ENCODE measurements around the gene TAF12. TPM values are rescaled to one million over a fixed set of nuclear protein-coding genes. Genes with fewer than 3 reads are reported as not detected.
A peak's percentile ranks its signal among the peaks of the same experiment; 100 is the strongest.

The TAF12 gene
- total and polyA plus RNA-seq, 2 of the 4 experiments (the other 2 are of a cell fraction): 28.8 to 31.7 TPM

GRCh38 chr1:28592321-28593071, 50.4 kb downstream of the TAF12 start:
- H3K9me3 ChIP-seq (ENCODE audit: control insufficient read depth, insufficient read depth, low read length): no peaks in the 10 kb centered on the region
- peak overlapping the region; percentile 35; the same call in 1 of the 2 replicates for H3K4ac ChIP-seq (ENCODE audit: low read depth, low read length)
- H3K27me3 ChIP-seq (ENCODE audit: control insufficient read depth, insufficient read depth, low read length): no peaks in the 10 kb centered on the region
- H3K56ac ChIP-seq (ENCODE audit: extremely low read depth, insufficient read depth, low read length): no peak overlapping the region
- H2AK5ac ChIP-seq (ENCODE audit: low read depth, low read length): no peak overlapping the region; the same call in 1 of the 2 replicates
- WGBS, 2 experiments (ENCODE audit: extremely low coverage in 2 of 2, insufficient read length in 1 of 2): 15% methylated on average over 21 of the region's 81 CpGs; no CpG with 5 or more reads in 1 of the 2 experiments
- no peaks in the 10 kb centered on the region for H3K36me3 ChIP-seq (ENCODE audit: control insufficient read depth, insufficient read depth, low read length)
- peak overlapping the region; percentile 85 for H3K23ac ChIP-seq (ENCODE audit: low read depth, low read length)
- no peaks in the 10 kb centered on the region for H3K79me1 ChIP-seq (ENCODE audit: low read depth in 1 of 2, low read length in 2 of 2)
- peak overlapping the region; percentile 64 for H2BK120ac ChIP-seq (ENCODE audit: low read depth, low read length)
- no peak overlapping the region for H4K91ac ChIP-seq (ENCODE audit: insufficient read depth, low read depth, low read length)
- DNase-seq (no peak), ATAC-seq (ENCODE audit: low read depth) (peak; percentile 77)
- no peak overlapping the region for H3K27ac ChIP-seq (ENCODE audit: insufficient read depth, low read length)
- dilution Hi-C loops (cut with HindIII; ENCODE audit: low sequenced_read_pairs, unreplicated experiment) (no loop called here), in situ Hi-C loops (cut with MboI; ENCODE audit: low sequenced_read_pairs) (no loop called here), intact Hi-C loops (cut with micrococcal nuclease) (no loop called here)
- no peak overlapping the region for H2BK5ac ChIP-seq (ENCODE audit: low read depth, low read length, poor library complexity, severe bottlenecking)
- H4K20me1 ChIP-seq (ENCODE audit: insufficient read depth, low read length): no peaks in the 10 kb centered on the region
- H3K9ac ChIP-seq (ENCODE audit: low read depth, low read length): peak overlapping the region; percentile 44
- no peak for TF ChIP-seq CTCF (conservative IDR thresholded peaks at IDR 0.05; ENCODE audit: low read depth, low read length)
- peak overlapping the region; percentile 87 for H3K4me2 ChIP-seq (ENCODE audit: low read depth, low read length)
- no peak overlapping the region for H2BK20ac ChIP-seq (ENCODE audit: low read depth, low read length)
- peaks cover 6% of the 10 kb centered on the region for H3K4me1 ChIP-seq (ENCODE audit: control insufficient read depth, insufficient read depth, low read length)
- peak overlapping the region; percentile 59; the same call in 1 of the 2 replicates for H3K14ac ChIP-seq (replicated peaks; ENCODE audit: low read depth, low read length)
- H3K4me3 ChIP-seq (ENCODE audit: insufficient read depth, low read depth, low read length): peak overlapping the region; percentile 40
- H2AFZ ChIP-seq (replicated peaks; ENCODE audit: low read length, poor library complexity): peak overlapping the region; percentile 86
- H3K9me1 ChIP-seq (ENCODE audit: insufficient read depth, low read length): peaks cover 3% of the 10 kb centered on the region
- CTCF ChIA-PET: no interaction called here
- H3K18ac ChIP-seq (ENCODE audit: low read depth, low read length): no peak overlapping the region
- H2BK15ac ChIP-seq (ENCODE audit: low read depth, low read length): no peak overlapping the region
- peak overlapping the region; percentile 51 to 77; a peak in 2 of 4 replicates for H4K8ac ChIP-seq (ENCODE audit: low read depth in 2 of 2, low read length in 2 of 2)
- no peak overlapping the region; the same call in 1 of the 2 replicates for H4K5ac ChIP-seq (ENCODE audit: low read depth, low read length)
- no TSS peak for BruUV-seq (replicated peaks)
- POLR2A ChIA-PET (ENCODE audit: unreplicated experiment): no interaction called here
- peak overlapping the region; percentile 91 for H2AK9ac ChIP-seq (replicated peaks; ENCODE audit: low read depth, low read length, poor library complexity)

Data from IMR-90 (cell line).